Mesendoderm (in vitro differentiated cells): Measurements from ENCODE around the gene ZSCAN21.
A peak's percentile ranks its signal among the peaks of the same experiment; 100 is the strongest.

Experiments used
- DNase-seq: peaks from one replicate; pipeline ENCODE4 v3.0.0; 2013
- H2AK5ac ChIP-seq: 2 replicates; pipeline ENCODE4 v1.6.1; 2013; ENCODE audit warnings: low read length, inconsistent platforms
- H2BK120ac ChIP-seq: 2 replicates; pipeline ENCODE4 v1.6.1; 2013; ENCODE audit warnings: low read depth, mild to moderate bottlenecking, low read length, moderate library complexity, mixed read lengths
- H2BK15ac ChIP-seq: replicated peaks from 2 replicates; pipeline ENCODE4 v1.6.1; 2013; ENCODE audit warnings: low read depth, mild to moderate bottlenecking, moderate library complexity
- H2BK5ac ChIP-seq: 2 replicates; pipeline ENCODE4 v1.6.1; 2013; ENCODE audit warnings: low read length, inconsistent platforms
- H3K18ac ChIP-seq: 2 replicates; pipeline ENCODE4 v1.6.1; 2013; ENCODE audit warnings: mild to moderate bottlenecking, low read length, mixed read lengths
- H3K23ac ChIP-seq: one replicate; pipeline ENCODE4 v1.6.1; 2013; ENCODE audit warnings: low read length
- H3K27ac ChIP-seq: 2 replicates; pipeline ENCODE4 v1.5.1; 2013; ENCODE audit warnings: low read depth, mild to moderate bottlenecking, inconsistent platforms, low read length, moderate library complexity
- H3K27me3 ChIP-seq: 2 replicates; pipeline ENCODE4 v1.6.1; 2013; ENCODE audit warnings: low read length, control low read depth, mild to moderate bottlenecking, inconsistent platforms; ENCODE audit not compliant: insufficient read depth, poor library complexity
- H3K36me3 ChIP-seq: 2 replicates; pipeline ENCODE4 v1.6.1; 2013; ENCODE audit warnings: low read length, inconsistent platforms; ENCODE audit not compliant: control insufficient read depth, insufficient read depth
- H3K4ac ChIP-seq: one replicate; pipeline ENCODE4 v1.6.1; 2013; ENCODE audit warnings: low read depth, mild to moderate bottlenecking, low read length, moderate library complexity
- H3K4me1 ChIP-seq: 2 replicates; pipeline ENCODE4 v1.6.1; 2013; ENCODE audit warnings: low read depth, low read length, inconsistent platforms; ENCODE audit not compliant: control insufficient read depth
- H3K4me2 ChIP-seq: 2 replicates; pipeline ENCODE4 v1.6.1; 2013; ENCODE audit warnings: low read length
- H3K4me3 ChIP-seq: 2 replicates; pipeline ENCODE4 v1.5.1; 2013; ENCODE audit warnings: mild to moderate bottlenecking, low read length
- H3K56ac ChIP-seq: one replicate; pipeline ENCODE4 v1.6.1; 2013; ENCODE audit warnings: low read length
- H3K79me1 ChIP-seq: 2 replicates; pipeline ENCODE4 v1.6.1; 2013; ENCODE audit warnings: low read length, inconsistent platforms
- H3K79me2 ChIP-seq: 2 replicates; pipeline ENCODE4 v1.6.1; 2013; ENCODE audit warnings: mild to moderate bottlenecking, low read length; ENCODE audit not compliant: control insufficient read depth, insufficient read depth
- H3K9ac ChIP-seq: 2 replicates; pipeline ENCODE4 v1.6.1; 2013; ENCODE audit warnings: low read length, inconsistent platforms
- H4K5ac ChIP-seq: one replicate; pipeline ENCODE4 v1.6.1; 2013; ENCODE audit warnings: low read length
- H4K8ac ChIP-seq: one replicate; pipeline ENCODE4 v1.6.1; 2013; ENCODE audit warnings: low read depth, mild to moderate bottlenecking, control low read depth, low read length, moderate library complexity
- WGBS: extraction: QIAGEN DNeasy Blood & Tissue Kit; methylation state at CpG from one replicate; pipeline ENCODE4 v1.1.7; 2013; ENCODE audit warnings: low lambda C conversion rate, missing lambda C conversion rate; ENCODE audit not compliant: insufficient coverage; ENCODE audit errors: extremely low coverage; 5-methylcytosine and 5-hydroxymethylcytosine counted together

The ZSCAN21 gene

GRCh38 chr7:100048680-100049079 is 894 bp upstream of the ZSCAN21 start:
- no peak overlapping the region for H3K9ac ChIP-seq
- no peaks in the 10 kb centered on the region for H3K27me3 ChIP-seq
- H2BK15ac ChIP-seq, result no peak overlapping the region
- no CpG with 5 or more reads among the region's 4 CpGs for WGBS
- H2AK5ac ChIP-seq, result no peak overlapping the region
- H3K4me2 ChIP-seq, result no peak overlapping the region
- no peak for DNase-seq
- no peaks in the 10 kb centered on the region for H3K36me3 ChIP-seq
- no peak overlapping the region for H3K23ac ChIP-seq
- no peak overlapping the region for H4K8ac ChIP-seq
- no peak overlapping the region for H3K18ac ChIP-seq
- no peaks in the 10 kb centered on the region for H3K4me1 ChIP-seq
- no peak overlapping the region for H3K4me3 ChIP-seq
- H2BK120ac ChIP-seq, result no peak overlapping the region
- H3K27ac ChIP-seq, result no peak overlapping the region
- peaks cover 4% of the 10 kb centered on the region for H3K79me1 ChIP-seq
- H3K4ac ChIP-seq, result no peak overlapping the region
- H2BK5ac ChIP-seq, result no peak overlapping the region
- H3K79me2 ChIP-seq, result peaks cover 6% of the 10 kb centered on the region
- no peak overlapping the region for H3K56ac ChIP-seq
- no peak overlapping the region for H4K5ac ChIP-seq

DNA sequence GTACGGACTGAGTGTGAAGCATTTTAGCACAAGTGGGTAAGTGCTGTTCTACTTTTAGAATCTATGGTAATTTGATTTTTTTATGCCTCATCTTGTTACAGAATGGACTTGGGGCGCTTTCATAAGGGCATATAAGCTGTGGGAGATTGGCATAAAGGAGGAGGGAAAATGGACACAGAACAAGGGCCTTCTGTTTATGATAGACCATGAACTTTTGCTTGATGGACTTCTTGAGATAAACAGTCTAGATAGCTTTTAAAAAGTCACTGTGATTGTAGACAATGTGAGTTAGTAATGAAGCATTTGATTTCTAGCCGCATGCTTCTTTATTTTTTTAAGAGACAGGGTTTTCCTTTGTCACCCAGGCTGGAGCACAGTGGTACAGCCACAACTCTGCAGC is 2.0 kb downstream of the ZSCAN21 start:
- H3K79me1 ChIP-seq, result peaks cover 4% of the 10 kb centered on the region
- H3K18ac ChIP-seq, result no peak overlapping the region
- no peak overlapping the region for H3K9ac ChIP-seq
- no peak overlapping the region for H2AK5ac ChIP-seq
- no peak for DNase-seq
- no peak overlapping the region for H3K4ac ChIP-seq
- H3K56ac ChIP-seq, result no peak overlapping the region
- H4K8ac ChIP-seq, result no peak overlapping the region
- no peak overlapping the region for H3K27ac ChIP-seq
- no peak overlapping the region for H3K23ac ChIP-seq
- H2BK15ac ChIP-seq, result no peak overlapping the region
- no CpG with 5 or more reads among the region's 3 CpGs for WGBS
- H3K79me2 ChIP-seq, result peaks cover 6% of the 10 kb centered on the region
- H3K4me3 ChIP-seq, result no peak overlapping the region
- no peak overlapping the region for H2BK120ac ChIP-seq
- no peak overlapping the region for H2BK5ac ChIP-seq
- no peaks in the 10 kb centered on the region for H3K36me3 ChIP-seq
- H4K5ac ChIP-seq, result no peak overlapping the region
- no peaks in the 10 kb centered on the region for H3K27me3 ChIP-seq
- H3K4me1 ChIP-seq, result no peaks in the 10 kb centered on the region
- H3K4me2 ChIP-seq, result no peak overlapping the region

GRCh38 chr7:100053215-100053614 is 3.6 kb downstream of the ZSCAN21 start:
- Histone ChIP-seq H3K23ac (no peak overlapping the region), H3K79me1 (peaks cover 4% of the 10 kb centered on the region), H3K27me3 (no peaks in the 10 kb centered on the region), H3K9ac (no peak overlapping the region), H3K4ac (no peak overlapping the region), H2BK120ac (no peak overlapping the region), H3K56ac (no peak overlapping the region), H3K36me3 (peaks cover 9% of the 10 kb centered on the region), H3K18ac (no peak overlapping the region), H4K5ac (no peak overlapping the region), H4K8ac (no peak overlapping the region), H2BK15ac (no peak overlapping the region), H3K79me2 (peaks cover 6% of the 10 kb centered on the region), H2BK5ac (no peak overlapping the region), H3K4me1 (no peaks in the 10 kb centered on the region), H2AK5ac (no peak overlapping the region), H3K4me3 (no peak overlapping the region), H3K27ac (no peak overlapping the region), H3K4me2 (no peak overlapping the region)
- no CpG with 5 or more reads among the region's 3 CpGs for WGBS
- peak; percentile 68 for DNase-seq

DNA sequence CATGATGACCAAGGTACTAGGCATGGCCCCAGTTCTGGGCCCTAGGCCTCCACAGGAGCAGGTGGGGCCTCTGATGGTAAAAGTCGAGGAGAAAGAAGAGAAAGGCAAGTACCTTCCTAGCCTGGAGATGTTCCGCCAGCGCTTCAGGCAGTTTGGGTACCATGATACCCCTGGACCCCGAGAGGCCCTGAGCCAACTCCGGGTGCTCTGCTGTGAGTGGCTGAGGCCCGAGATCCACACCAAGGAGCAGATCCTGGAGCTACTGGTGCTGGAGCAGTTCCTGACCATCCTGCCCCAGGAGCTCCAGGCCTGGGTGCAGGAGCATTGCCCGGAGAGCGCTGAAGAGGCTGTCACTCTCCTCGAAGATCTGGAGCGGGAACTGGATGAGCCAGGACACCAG is 7.4 kb downstream of the ZSCAN21 start:
- Histone ChIP-seq H3K79me2 (no peaks in the 10 kb centered on the region), H2BK120ac (no peak overlapping the region), H3K9ac (no peak overlapping the region), H3K56ac (no peak overlapping the region), H3K36me3 (peaks cover 17% of the 10 kb centered on the region), H2BK15ac (no peak overlapping the region), H2BK5ac (no peak overlapping the region), H4K5ac (no peak overlapping the region), H3K4ac (no peak overlapping the region), H2AK5ac (no peak overlapping the region), H3K27ac (no peak overlapping the region), H3K23ac (no peak overlapping the region), H4K8ac (no peak overlapping the region), H3K27me3 (no peaks in the 10 kb centered on the region), H3K4me3 (no peak overlapping the region), H3K4me1 (no peaks in the 10 kb centered on the region), H3K4me2 (no peak overlapping the region), H3K18ac (no peak overlapping the region), H3K79me1 (peaks cover 4% of the 10 kb centered on the region)
- WGBS, result no CpG with 5 or more reads among the region's 10 CpGs
- no peak for DNase-seq

DNA sequence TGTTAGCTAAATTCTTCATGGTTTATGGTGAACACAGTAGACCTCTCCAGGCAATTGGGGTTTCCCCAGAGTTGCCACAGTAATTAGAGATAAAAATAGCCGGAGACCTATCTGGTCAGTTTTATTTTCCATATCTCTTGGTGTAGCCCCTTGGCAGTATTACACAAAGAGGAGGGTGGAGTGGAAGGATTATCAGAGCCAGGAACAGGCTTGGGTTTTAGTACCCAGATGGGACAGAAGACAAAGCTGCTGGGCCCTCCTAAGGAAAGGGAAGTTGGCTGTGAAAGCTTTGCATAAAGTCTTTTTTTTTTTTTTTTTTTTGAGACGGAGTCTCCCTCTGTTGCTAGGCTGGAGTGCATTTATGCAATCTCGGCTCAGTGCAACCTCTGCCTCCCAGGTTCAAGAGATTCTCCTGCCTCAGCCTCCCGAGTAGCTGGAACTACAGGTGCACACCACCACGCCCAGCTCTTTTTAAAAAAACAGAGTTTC is 9.7 kb downstream of the ZSCAN21 start:
- Histone ChIP-seq H3K4me3 (no peak overlapping the region), H3K23ac (no peak overlapping the region), H3K36me3 (peaks cover 20% of the 10 kb centered on the region), H3K4me1 (no peaks in the 10 kb centered on the region), H3K27ac (no peak overlapping the region), H3K27me3 (no peaks in the 10 kb centered on the region), H4K8ac (no peak overlapping the region), H3K79me1 (no peaks in the 10 kb centered on the region), H2AK5ac (no peak overlapping the region), H3K4ac (no peak overlapping the region), H3K18ac (no peak overlapping the region), H3K4me2 (no peak overlapping the region), H3K79me2 (no peaks in the 10 kb centered on the region), H3K9ac (no peak overlapping the region), H2BK5ac (no peak overlapping the region), H3K56ac (no peak overlapping the region), H2BK120ac (no peak overlapping the region), H4K5ac (no peak overlapping the region), H2BK15ac (no peak overlapping the region)
- DNase-seq, result no peak
- no CpG with 5 or more reads among the region's 5 CpGs for WGBS

- peaks cover 24% of the 10 kb centered on the region for H3K36me3 ChIP-seq
Measured at GRCh38 chr7:100061518-100062193, 12.1 kb downstream of the ZSCAN21 start.

More at GRCh38 chr7:100061518-100062193, 12.1 kb downstream of the ZSCAN21 start:
- no peaks in the 10 kb centered on the region for H3K4me1 ChIP-seq
- no peak overlapping the region for H3K23ac ChIP-seq
- no peak overlapping the region for H3K27ac ChIP-seq
- no CpG with 5 or more reads among the region's 11 CpGs for WGBS
- no peaks in the 10 kb centered on the region for H3K79me2 ChIP-seq
- H3K79me1 ChIP-seq, result no peaks in the 10 kb centered on the region
- no peak overlapping the region for H3K56ac ChIP-seq
- no peak overlapping the region for H3K4me3 ChIP-seq
- no peak overlapping the region for H3K4me2 ChIP-seq
- no peak overlapping the region for H2BK15ac ChIP-seq
- H3K18ac ChIP-seq, result no peak overlapping the region
- H2BK5ac ChIP-seq, result no peak overlapping the region
- no peaks in the 10 kb centered on the region for H3K27me3 ChIP-seq
- DNase-seq, result no peak
- no peak overlapping the region for H2AK5ac ChIP-seq
- H3K4ac ChIP-seq, result no peak overlapping the region
- no peak overlapping the region for H4K8ac ChIP-seq
- no peak overlapping the region for H3K9ac ChIP-seq
- no peak overlapping the region for H4K5ac ChIP-seq
- no peak overlapping the region for H2BK120ac ChIP-seq
